OCI-M1 (cell line): ENCODE data around the gene BCL11A.

ENCODE experiments used
- DNase-seq: peaks from one replicate; lab custom pipeline; 2025; lab: John Stamatoyannopoulos, UW

The BCL11A gene

DNA sequence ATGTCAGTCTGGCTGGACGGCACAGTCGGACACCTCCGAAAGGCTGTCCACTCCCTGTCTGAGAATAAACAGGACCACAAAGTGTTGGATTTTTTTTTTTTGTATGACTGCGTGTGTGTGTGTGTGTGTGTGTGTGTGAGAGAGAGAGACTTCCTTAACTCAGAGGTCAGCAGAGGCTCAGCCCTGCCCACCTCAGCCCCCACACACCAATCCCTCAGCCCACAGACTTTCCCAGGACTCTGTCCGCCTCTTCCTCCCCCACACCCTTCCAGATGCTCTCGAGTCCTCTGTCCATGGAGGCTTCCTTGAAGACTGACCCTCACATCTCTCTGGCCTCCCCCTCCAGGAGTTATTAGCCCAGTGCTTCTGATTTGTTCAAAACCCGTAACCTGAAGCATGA lies 147.3 kb downstream of the BCL11A start:
- DNase-seq = no peak

DNA sequence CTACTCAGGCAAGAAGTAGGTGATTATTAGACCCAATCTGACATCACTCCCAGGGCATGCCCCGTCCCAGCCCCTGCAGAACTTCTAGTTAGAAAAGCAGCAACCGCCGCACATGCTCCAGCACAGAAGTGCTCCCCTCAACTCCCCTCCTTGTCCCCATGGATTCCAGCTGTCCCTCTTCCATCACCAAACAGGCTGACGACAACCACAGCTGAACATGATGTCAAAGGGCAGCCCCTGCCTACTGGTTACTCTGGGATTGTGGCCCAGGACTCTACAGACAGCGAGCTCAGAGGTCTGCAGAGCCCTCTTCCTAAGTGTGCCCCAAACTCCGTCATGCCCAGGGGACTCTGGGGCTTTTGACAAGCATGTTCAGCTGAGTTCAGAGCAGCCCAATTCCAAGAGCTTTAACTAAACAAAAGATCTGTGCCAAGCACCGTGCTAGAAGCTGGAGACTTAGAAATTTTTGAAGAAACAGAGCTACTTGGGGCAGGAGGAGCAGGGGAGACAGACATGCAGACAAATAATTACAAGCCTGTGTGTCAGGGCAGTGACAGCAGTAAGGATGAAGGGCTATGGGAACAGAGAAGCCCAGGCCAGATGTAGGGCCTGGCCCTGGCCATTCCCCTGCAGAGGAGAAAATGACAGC lies 148.1 kb downstream of the BCL11A start:
- no peak for DNase-seq
